SK-N-SH treated with all-trans-retinoic acid at 6 μM for 48 hours (cell line): ENCODE measurements around the gene ITGAV.
"Not testable (repeated sequence)": the region's sequence is repeated elsewhere in the genome, so short reads cannot be mapped to it uniquely, and the experiment has no call there.

Source experiments
- RARB ChIP-seq: fragments of 250-450 bp; sonication (Bioruptor Pico); IDR thresholded peaks from 2 replicates; pipeline ENCODE4 v1.8.0; 2021; ENCODE audit warnings: mild to moderate bottlenecking, moderate library complexity
- TCF4 ChIP-seq: fragments of 250-450 bp; sonication (Bioruptor Pico); IDR thresholded peaks from 2 replicates; pipeline ENCODE4 v1.8.0; 2021; ENCODE audit warnings: mild to moderate bottlenecking, moderate library complexity, borderline replicate concordance
- TOX ChIP-seq: fragments of 250-450 bp; sonication (Bioruptor Pico); IDR thresholded peaks from 2 replicates; pipeline ENCODE4 v1.8.0; 2021; ENCODE audit warnings: mild to moderate bottlenecking, moderate library complexity, borderline replicate concordance
- ZFP30 ChIP-seq: fragments of 450-650 bp; formaldehyde crosslinking; IDR thresholded peaks from 2 replicates; pipeline ENCODE4 v1.5.0; 2022; ENCODE audit warnings: mild to moderate bottlenecking, moderate library complexity

- not testable (repeated sequence) for TF ChIP-seq ZFP30, TOX, RARB, TCF4 (CRISPR knock-in tag)
Measured at GRCh38 chr2:186568600-186568999, 21.3 kb upstream of the ITGAV start.
